PFSK-1 (cell line): ENCODE measurements around the gene DENND6B.

Experiments
- POLR2AphosphoS5 ChIP-seq: IDR thresholded peaks from 2 replicates; pipeline ENCODE4 v1.6.1; 2012; ENCODE audit warnings: low read depth, mild to moderate bottlenecking, control low read depth, low read length, moderate library complexity
- TF ChIP-seq, protein P1 (sequence below), 2 experiments: IDR thresholded peaks; 2 replicates each; pipeline versions ENCODE4 v1.6.1 to v1.8.0; 2011 to 2012; ENCODE audit warnings: low read depth in 2 of 2, low read length in 2 of 2, control low read depth in 1 of 2, inconsistent platforms in 1 of 2, mild to moderate bottlenecking in 1 of 2, moderate library complexity in 1 of 2; ENCODE audit not compliant: insufficient read depth in 1 of 2

DNA sequence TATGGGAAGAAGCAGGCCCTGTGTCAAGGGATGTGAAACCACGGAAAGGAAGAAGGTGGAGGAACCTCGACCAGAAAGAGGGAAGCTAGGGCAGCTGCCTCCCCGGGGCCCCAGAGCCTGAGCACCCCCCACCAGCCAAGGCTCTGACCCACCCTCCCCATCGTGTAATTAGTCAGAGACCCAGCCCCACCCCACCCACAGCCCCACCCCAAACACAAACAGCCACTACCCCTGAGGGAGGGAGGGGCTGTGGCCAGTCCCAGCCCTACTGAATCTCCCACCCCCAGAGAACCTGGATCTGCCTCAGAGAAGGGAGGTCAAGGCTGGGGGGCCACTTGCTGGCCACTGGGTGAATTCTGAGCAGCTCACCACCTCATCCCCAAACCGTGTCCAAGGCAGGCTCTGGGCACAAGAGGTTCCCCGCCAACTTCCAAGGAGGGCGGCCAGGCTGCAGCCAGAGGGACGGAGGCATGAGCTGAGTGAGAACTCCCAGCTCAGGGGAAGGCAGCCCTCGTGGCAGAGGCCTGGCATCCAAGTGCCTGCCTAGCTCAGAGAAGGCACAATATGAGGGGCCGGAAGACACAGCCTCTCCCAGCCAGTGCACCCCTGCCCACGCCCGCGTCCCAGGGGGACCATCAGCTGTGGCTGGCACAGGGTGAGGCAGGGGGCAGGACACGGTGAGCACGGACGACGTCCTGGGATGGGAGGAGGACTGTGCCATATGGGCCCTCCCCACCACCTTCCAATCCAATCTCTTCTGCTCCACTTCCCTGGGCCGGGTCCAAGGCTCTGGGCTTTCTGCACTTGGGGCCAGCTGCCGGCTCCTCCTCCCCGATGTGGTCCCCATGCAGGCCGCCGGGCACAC, 22.1 kb downstream of the DENND6B start:
- TF ChIP-seq, protein P1, sequence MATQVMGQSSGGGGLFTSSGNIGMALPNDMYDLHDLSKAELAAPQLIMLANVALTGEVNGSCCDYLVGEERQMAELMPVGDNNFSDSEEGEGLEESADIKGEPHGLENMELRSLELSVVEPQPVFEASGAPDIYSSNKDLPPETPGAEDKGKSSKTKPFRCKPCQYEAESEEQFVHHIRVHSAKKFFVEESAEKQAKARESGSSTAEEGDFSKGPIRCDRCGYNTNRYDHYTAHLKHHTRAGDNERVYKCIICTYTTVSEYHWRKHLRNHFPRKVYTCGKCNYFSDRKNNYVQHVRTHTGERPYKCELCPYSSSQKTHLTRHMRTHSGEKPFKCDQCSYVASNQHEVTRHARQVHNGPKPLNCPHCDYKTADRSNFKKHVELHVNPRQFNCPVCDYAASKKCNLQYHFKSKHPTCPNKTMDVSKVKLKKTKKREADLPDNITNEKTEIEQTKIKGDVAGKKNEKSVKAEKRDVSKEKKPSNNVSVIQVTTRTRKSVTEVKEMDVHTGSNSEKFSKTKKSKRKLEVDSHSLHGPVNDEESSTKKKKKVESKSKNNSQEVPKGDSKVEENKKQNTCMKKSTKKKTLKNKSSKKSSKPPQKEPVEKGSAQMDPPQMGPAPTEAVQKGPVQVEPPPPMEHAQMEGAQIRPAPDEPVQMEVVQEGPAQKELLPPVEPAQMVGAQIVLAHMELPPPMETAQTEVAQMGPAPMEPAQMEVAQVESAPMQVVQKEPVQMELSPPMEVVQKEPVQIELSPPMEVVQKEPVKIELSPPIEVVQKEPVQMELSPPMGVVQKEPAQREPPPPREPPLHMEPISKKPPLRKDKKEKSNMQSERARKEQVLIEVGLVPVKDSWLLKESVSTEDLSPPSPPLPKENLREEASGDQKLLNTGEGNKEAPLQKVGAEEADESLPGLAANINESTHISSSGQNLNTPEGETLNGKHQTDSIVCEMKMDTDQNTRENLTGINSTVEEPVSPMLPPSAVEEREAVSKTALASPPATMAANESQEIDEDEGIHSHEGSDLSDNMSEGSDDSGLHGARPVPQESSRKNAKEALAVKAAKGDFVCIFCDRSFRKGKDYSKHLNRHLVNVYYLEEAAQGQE (IDR thresholded peaks at IDR 0.05; ENCODE audit: insufficient read depth in 1 of 2, low read depth in 2 of 2, low read length in 2 of 2): no peak
- TF ChIP-seq POLR2AphosphoS5: no peak
